Heart right ventricle (tissue), 16 donors: ENCODE results near the gene IGFL4. TPM values are rescaled to one million over a fixed set of nuclear protein-coding genes. Genes with fewer than 3 reads are reported as not detected.

Source experiments
- ATAC-seq, 8 donors: fragments of 200-7000 bp; cut with Tn5 transposase; one replicate each; pipeline ENCODE4 v1.9.1; 2020; ENCODE audit warnings: mild to moderate bottlenecking in 8 of 8, moderate library complexity in 8 of 8, moderate number of reproducible peaks in 1 of 8
- DNase-seq, 2 donors: peaks; one replicate each; pipeline ENCODE4 v3.0.0-alpha.2; 2020
- H3K27ac ChIP-seq, 10 donors: fragments of 200-600 bp; sonication (generic) in 2 of 10; one replicate each; pipeline versions ENCODE4 v1.5.0 to v1.8.0; 2020 to 2022; ENCODE audit warnings: mild to moderate bottlenecking in 3 of 10
- H3K27me3 ChIP-seq, 7 donors: fragments of 200-600 bp; one replicate each; pipeline ENCODE4 v1.8.0; 2021 to 2022; ENCODE audit warnings: mild to moderate bottlenecking in 2 of 7
- H3K36me3 ChIP-seq, 9 donors: fragments of 200-600 bp; sonication (generic) in 1 of 9; one replicate each; pipeline versions ENCODE4 v1.5.0 to v1.8.0; 2020 to 2022; ENCODE audit warnings: mild to moderate bottlenecking in 2 of 9
- H3K4me1 ChIP-seq, 9 donors: fragments of 200-600 bp; sonication (generic) in 1 of 9; one replicate each; pipeline versions ENCODE4 v1.5.0 to v1.8.0; 2020 to 2022; ENCODE audit warnings: mild to moderate bottlenecking in 4 of 9
- H3K4me3 ChIP-seq, 10 donors: fragments of 200-600 bp; sonication (generic) in 2 of 10; one replicate each; pipeline versions ENCODE4 v1.5.0 to v1.8.0; 2020 to 2022; ENCODE audit warnings: mild to moderate bottlenecking in 7 of 10, moderate library complexity in 2 of 10
- H3K9me3 ChIP-seq, 11 donors: fragments of 200-600 bp in 10 of 11; sonication (generic) in 2 of 11; one replicate each; pipeline versions ENCODE4 v1.5.0 to v1.8.0; 2013 to 2022; ENCODE audit warnings: mild to moderate bottlenecking in 2 of 11, control low read depth in 1 of 11, moderate library complexity in 1 of 11
- CTCF ChIP-seq, 9 donors: fragments of 200-600 bp; sonication (generic) in 2 of 9; IDR thresholded peaks; one replicate each; pipeline versions ENCODE4 v1.5.0 to v1.8.0; 2021 to 2022; ENCODE audit warnings: antibody characterized with exemption in 9 of 9, mild to moderate bottlenecking in 5 of 9, moderate library complexity in 1 of 9
- WGBS, 2 donors: extraction: QIAGEN DNeasy Blood & Tissue Kit; methylation state at CpG; one replicate each; pipeline ENCODE4 v1.1.7; 2013; ENCODE audit warnings: inconsistent platforms in 1 of 2; 5-methylcytosine and 5-hydroxymethylcytosine counted together
- intact Hi-C, 10 donors: fragments of 100-400 bp; cut with DNase I; formaldehyde crosslinking; loops; one replicate each; pipeline versions ENCODE4 v1.11.1 to v1.14.2; 2022
- polyA plus RNA-seq, 2 donors: library from polyadenylated mRNA; stranded (reverse); fragments of 200-250 nt; gene quantifications; one replicate each; pipeline ENCODE4 v1.2.3, GENCODE V29; 2013
- total RNA-seq, 10 donors: library from RNA; stranded (reverse); fragmentation: NEBNext Ultra II Directional in 3 of 10; extraction: Animal tissue kit (Norgen Biotek cat#: 25700) in 3 of 10; gene quantifications; one replicate each; pipeline versions ENCODE4 v1.2.1 to v1.2.4, GENCODE V29; 2021 to 2023
- donor health status: Arrhythmogenic right ventricular cardiomyopathy.
- donor health status: ischemic (EF 13 %, LVEDD 7.1; RV severe dilation, severe dysfunction).
- donor health status: healthy with polysubstance abuse.
- donor health status: DM: no; HTN: yes; CAD: no.
- donor health status: DM: no; HTN: no; CAD: no.
- donor health status: ischemic (EF 25% LVEDD 6.9; RV normal size, moderate dysfunction).
- donor health status: ischemic (EF 25% LVEDD 5.7; RV mildly dilated, moderate dysfunction).
- donor health status: healthy.
- donor health status: DM: yes; HTN: yes; CAD: no.
- donor health status: Ischemic cardiomyopathy.
- donor health status: ischemic (EF 35%, LVEDD 5.7; RV mildly dilated, moderate dysfunction).
- donor health status: nonischemic (EF 11% LVEDD 7.7; RV severe dilation, severe dysfunction).
- donor health status: DM: yes; HTN: yes; CAD: no.
- donor health status: PGD.
- donor health status: ischemic (EF 29% LVEDD 5.4; RV normal size, mild dysfunction).
- donor health status: nonischemic (EF 23%, LVEDD 6.1; RV moderate dilation, normal function).

IGFL4 gene
- total and polyA plus RNA-seq, 12 donors, result not detected

GRCh38 chr19:46040125-46040524 is 677 bp downstream of the IGFL4 start:
- peaks cover 0 to 64% (median 47%) of the 10 kb centered on the region in 7 donors for H3K27me3 ChIP-seq
- TF ChIP-seq CTCF (IDR thresholded peaks at IDR 0.05), result no peak
- H3K4me3 ChIP-seq, result no peak overlapping the region
- intact Hi-C loops, result no loop called here
- 92 to 94% methylated on average over 6 of the region's 6 CpGs for WGBS, 2 donors
- no peak overlapping the region for H3K27ac ChIP-seq
- no peaks in the 10 kb centered on the region for H3K4me1 ChIP-seq
- H3K36me3 ChIP-seq, result no peaks in the 10 kb centered on the region
- no peaks in the 10 kb centered on the region for H3K9me3 ChIP-seq
- DNase-seq (no peak), ATAC-seq (no peak)

GRCh38 chr19:46036744-46037128 is 4.1 kb downstream of the IGFL4 start:
- H3K9me3 ChIP-seq, result no peaks in the 10 kb centered on the region
- no peak overlapping the region for H3K27ac ChIP-seq
- H3K36me3 ChIP-seq, result no peaks in the 10 kb centered on the region
- no peak overlapping the region for H3K4me3 ChIP-seq
- intact Hi-C loops, result no loop called here
- WGBS, 2 donors, result 60 to 75% methylated on average over 3 of the region's 3 CpGs
- H3K27me3 ChIP-seq, result peaks cover 0 to 60% (median 30%) of the 10 kb centered on the region in 7 donors
- DNase-seq, result no peak
- no peak for ATAC-seq
- H3K4me1 ChIP-seq, result no peaks in the 10 kb centered on the region
- TF ChIP-seq CTCF (IDR thresholded peaks at IDR 0.05), result no peak

- DNase-seq, result no peak
- Histone ChIP-seq H3K4me1 (no peaks in the 10 kb centered on the region), H3K9me3 (no peaks in the 10 kb centered on the region), H3K36me3 (no peaks in the 10 kb centered on the region), H3K27ac (no peak overlapping the region), H3K27me3 (peaks cover 0 to 56% (median 26%) of the 10 kb centered on the region in 7 donors), H3K4me3 (no peak overlapping the region)
- TF ChIP-seq CTCF (IDR thresholded peaks at IDR 0.05), result no peak
- WGBS, 2 donors, result 80 to 83% methylated on average over 13 of the region's 13 CpGs
- intact Hi-C loops, result no loop called here
- no peak for ATAC-seq
These were observed 4.6 kb downstream of the IGFL4 start for GRCh38 chr19:46035986-46036743.

GRCh38 chr19:46035546-46035945 is 5.3 kb downstream of the IGFL4 start:
- H3K27me3 ChIP-seq, result peaks cover 0 to 53% (median 21%) of the 10 kb centered on the region in 7 donors

More at GRCh38 chr19:46035546-46035945, 5.3 kb downstream of the IGFL4 start:
- DNase-seq, result no peak
- Histone ChIP-seq H3K27ac (no peak overlapping the region), H3K4me3 (no peak overlapping the region), H3K4me1 (no peaks in the 10 kb centered on the region), H3K9me3 (no peaks in the 10 kb centered on the region), H3K36me3 (no peaks in the 10 kb centered on the region)
- ATAC-seq, result no peak
- no peak for TF ChIP-seq CTCF (IDR thresholded peaks at IDR 0.05)
- intact Hi-C loops, result no loop called here
- 73 to 81% methylated on average over 6 of the region's 6 CpGs for WGBS, 2 donors
